GM10847 (cell line): ENCODE results near the gene TNNC1.

ENCODE experiments used
- POLR2A ChIP-seq: IDR thresholded peaks from 2 replicates; pipeline ENCODE4 v1.6.1; 2011; ENCODE audit not compliant: insufficient read length; ENCODE audit errors: extremely low read depth

Gene TNNC1

DNA sequence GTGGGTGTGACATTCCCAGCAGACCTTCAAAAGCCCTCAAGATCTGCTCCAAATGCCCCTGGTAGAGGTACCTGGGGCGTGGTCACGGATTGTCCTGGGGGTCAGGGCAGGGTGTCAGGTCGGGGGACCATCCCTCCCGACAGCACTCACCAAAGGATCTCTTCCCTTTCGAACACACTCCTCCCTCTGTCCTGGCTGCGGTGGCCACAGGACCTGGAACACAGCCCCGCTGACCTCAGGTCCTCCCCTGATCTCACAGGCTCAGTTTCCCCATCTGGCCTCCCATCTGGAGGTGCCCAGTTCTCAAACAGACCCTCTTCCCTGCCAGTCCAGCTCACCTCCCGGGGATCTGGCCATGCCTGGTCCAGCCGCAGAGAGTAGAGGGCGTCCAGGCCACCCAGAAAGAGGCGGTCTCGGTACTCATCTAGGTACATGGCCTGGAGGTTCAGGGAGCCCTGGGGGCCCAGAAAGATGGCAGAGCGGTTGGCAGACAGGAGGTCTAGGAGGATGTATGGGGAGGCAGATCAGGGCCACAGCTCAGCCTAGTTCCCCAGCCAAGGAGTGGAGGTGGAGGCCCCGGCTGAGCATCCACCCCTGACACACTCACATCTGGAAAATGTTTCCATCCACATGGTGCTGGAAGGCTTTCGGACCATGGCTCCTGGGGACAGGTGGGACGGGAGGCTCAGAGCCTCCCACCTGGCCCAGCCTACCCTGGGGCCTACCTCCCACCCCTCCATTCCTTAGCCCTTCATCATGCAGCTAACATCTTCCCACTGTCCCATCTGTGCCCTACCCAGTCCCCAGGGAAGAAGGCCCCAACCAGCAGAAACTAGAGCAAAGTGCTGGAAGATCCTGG, 11.2 kb downstream of the TNNC1 start:
- no peak for TF ChIP-seq POLR2A

DNA sequence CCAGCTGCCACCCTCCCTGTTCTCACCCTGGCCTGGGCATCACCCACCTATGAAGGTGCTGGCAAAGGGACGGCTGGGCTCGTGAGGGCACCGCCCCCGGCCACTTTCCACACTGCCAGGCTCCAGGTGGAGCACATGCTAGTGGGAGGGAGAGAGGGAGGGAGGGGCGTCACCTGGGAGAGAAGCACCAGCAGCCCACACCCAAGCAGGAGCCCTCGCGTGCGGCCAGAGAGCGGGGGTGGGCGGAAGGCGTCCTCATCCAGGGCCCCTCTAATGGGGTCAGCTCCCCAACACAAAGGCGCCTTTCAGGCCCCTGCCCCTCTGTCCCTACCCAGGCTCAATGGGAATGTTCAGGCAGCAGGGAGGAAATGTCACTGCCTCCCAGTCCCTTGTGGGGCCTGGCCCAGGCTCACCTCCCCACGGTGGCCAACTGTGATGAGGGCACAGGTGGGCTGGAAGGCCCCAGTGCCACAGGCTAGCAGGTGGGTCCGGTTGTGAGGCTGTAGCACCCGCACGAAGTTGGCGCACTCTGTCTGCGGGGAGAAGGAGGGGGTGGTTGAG, 12.0 kb downstream of the TNNC1 start:
- TF ChIP-seq POLR2A: no peak

DNA sequence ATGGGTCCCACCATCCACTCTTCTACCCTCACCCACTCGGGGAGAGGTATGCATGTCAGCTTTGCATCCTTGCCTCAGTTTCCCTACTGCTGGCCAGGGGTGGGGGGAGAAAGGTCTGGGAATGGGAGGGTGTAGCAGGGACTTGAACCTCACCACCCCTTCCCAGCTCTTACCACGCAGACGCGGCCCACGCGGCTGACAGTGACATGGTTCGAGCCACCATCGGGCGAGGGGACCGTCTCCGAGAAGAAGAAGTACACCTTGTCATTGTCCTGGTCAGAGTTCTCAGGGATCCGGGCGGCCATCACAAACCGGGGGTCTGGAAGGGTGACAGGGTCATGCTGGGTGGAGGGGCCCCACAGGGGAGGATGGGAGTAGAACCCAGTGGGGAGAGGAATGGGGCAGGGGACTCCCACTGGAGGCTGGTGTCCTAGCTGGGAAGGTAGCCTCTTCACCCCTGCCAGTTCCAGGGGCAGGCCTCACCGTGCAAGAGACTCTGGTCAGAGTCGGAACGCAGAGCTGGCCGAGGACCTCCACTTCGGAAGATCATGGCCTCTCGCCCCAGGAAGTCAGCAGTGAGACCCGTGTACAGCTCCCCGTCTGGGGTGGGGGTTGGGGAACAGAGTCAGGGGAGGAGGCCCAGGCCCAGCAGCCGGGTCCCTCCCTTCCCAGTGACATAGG, 12.6 kb downstream of the TNNC1 start:
- TF ChIP-seq POLR2A: no peak

- TF ChIP-seq POLR2A: no peak
Observed at GRCh38 chr3:52440671-52441070, 13.2 kb downstream of the TNNC1 start.

GRCh38 chr3:52440249-52440551, 13.6 kb downstream of the TNNC1 start:
- no peak for TF ChIP-seq POLR2A

- TF ChIP-seq POLR2A: no peak
Observed at GRCh38 chr3:52439426-52440248, 14.2 kb downstream of the TNNC1 start.

- no peak for TF ChIP-seq POLR2A
Observed at GRCh38 chr3:52438579-52439425, 15.0 kb downstream of the TNNC1 start.

DNA sequence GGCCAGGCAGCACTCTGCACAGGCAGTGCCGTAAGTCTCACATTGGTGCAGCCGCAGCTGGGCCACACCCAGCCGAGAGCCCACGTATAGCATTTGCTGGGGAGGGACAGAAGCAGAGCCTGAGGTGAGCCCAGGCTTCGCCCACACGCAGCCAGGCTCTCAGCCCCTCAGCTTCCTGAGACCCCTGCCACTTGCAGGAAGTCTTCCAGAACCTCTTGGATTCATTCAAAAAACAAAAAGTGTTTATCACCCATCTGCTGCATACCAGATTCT, 15.8 kb downstream of the TNNC1 start:
- TF ChIP-seq POLR2A: no peak

DNA sequence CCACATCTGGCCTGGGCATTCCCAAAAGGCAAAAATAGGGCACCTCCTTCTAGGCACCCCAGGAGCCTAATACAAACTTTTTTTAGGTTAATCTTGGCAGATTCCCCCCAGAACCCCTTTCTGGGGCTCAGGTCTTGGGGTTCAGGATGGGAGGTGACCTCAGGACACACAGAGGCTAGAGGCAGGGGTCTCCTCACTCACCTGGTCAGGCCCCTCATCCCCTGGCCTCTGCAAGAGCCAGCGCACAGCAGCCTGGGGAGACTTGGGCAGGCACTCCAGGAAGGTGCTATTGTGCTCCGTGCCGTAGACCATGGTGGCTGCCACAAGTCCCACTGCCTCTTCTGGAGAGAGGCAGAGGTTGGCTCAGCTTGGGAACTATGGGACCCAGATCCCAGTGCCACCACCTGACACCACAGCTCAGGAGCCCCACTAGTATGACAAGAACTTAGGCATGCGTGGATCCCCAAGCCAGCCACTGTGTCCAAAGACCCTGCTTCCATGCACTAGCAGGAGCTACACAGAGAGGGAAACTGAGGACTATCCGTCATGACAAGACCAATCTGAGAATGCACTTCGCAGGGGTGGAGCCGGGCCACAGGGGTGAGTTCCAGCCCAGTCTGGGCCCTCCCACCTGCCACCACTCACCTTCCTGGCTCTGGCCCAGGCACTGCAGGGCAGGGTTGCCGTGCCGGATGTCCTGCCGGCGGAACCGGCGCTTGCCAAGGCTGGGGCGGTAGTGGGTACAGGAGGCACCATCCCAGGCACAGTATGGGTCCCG, 16.3 kb downstream of the TNNC1 start:
- no peak for TF ChIP-seq POLR2A

GRCh38 chr3:52436500-52437149, 17.2 kb downstream of the TNNC1 start:
- no peak for TF ChIP-seq POLR2A

- TF ChIP-seq POLR2A: no peak
Observed at GRCh38 chr3:52435246-52436101, 18.4 kb downstream of the TNNC1 start.

DNA sequence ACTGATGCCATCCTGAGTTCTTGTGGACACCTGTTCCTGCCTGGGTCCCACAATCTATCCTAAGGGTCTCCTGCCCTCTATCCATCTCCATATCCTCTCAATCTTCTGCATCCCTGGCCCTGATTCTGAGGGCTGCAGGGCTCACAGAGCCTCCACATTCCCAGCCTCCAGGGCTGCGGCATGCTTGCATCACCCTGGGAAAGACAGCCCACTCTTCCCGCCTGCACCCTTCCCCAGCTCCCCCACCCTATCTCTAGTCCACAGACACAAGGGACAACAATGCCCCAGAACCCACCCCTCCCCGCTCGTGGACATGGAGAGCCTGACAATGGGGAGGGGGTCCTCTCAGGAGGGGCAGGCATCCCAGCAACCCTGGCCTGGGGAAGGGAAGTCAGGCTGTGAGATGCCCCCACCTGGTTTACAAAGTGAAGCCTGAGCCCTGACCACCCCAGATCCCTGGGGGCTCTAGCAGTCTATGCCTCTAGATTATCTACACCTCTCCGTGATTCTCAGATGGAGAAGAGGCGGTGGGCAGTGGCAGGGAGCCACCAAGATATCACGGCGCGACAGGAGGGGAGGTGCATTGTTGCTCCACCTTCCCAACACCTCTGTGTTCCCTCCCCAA, 19.2 kb downstream of the TNNC1 start:
- no peak for TF ChIP-seq POLR2A
